Thoracic aorta (tissue), 2 donors: ENCODE measurements around the gene POMT2. TPM values are rescaled to one million over a fixed set of nuclear protein-coding genes. Genes with fewer than 3 reads are reported as not detected.
A peak's percentile ranks its signal among the peaks of the same experiment; 100 is the strongest.

ENCODE experiments used
- ATAC-seq: fragments of 150-250 bp; one replicate; pipeline ENCODE4 v1.8.0; 2017; ENCODE audit warnings: low read depth; ENCODE audit not compliant: insufficient number of reproducible peaks, low FRiP score
- DNase-seq: peaks from one replicate; pipeline ENCODE4 v3.0.0-alpha.2; 2020; ENCODE audit warnings: low spot score
- H3K27ac ChIP-seq, 2 donors: fragments of 200-600 bp; sonication (generic); 1 replicate in 1 of 2; 2 replicates in 1 of 2; pipeline ENCODE4 v1.5.1; 2016; ENCODE audit warnings: mild to moderate bottlenecking in 2 of 2, moderate library complexity in 2 of 2
- H3K27me3 ChIP-seq: fragments of 200-600 bp; sonication (generic); replicated peaks from 2 replicates; pipeline ENCODE4 v1.6.0; 2016; ENCODE audit warnings: mild to moderate bottlenecking; ENCODE audit not compliant: insufficient read depth
- H3K36me3 ChIP-seq: fragments of 200-600 bp; sonication (generic); one replicate; pipeline ENCODE4 v1.5.1; 2016
- H3K4me1 ChIP-seq, 2 donors: fragments of 200-600 bp; sonication (generic); 1 replicate in 1 of 2; 2 replicates in 1 of 2; pipeline versions ENCODE4 v1.5.1 to v1.6.0; 2016; ENCODE audit warnings: low read depth in 2 of 2, mild to moderate bottlenecking in 1 of 2; ENCODE audit not compliant: control insufficient read depth in 1 of 2
- H3K4me3 ChIP-seq: fragments of 200-600 bp; sonication (generic); 2 replicates; pipeline ENCODE4 v1.5.1; 2016; ENCODE audit warnings: mild to moderate bottlenecking
- H3K9me3 ChIP-seq: fragments of 200-600 bp; sonication (generic); 2 replicates; pipeline ENCODE4 v1.5.1; 2016
- CTCF ChIP-seq: fragments of 200-600 bp; sonication (generic); IDR thresholded peaks from one replicate; pipeline ENCODE4 v1.5.1; 2019; ENCODE audit warnings: antibody characterized with exemption
- total RNA-seq, 2 donors: library from RNA; depleted of rRNA; stranded (reverse); fragments of >200 nt; gene quantifications; one replicate each; pipeline versions ENCODE4 v1.1.0 to v1.2.3, GENCODE V29; 2016

The POMT2 gene
- total RNA-seq, 2 donors from 2014 or later: 15.8 to 25.0 TPM

DNA sequence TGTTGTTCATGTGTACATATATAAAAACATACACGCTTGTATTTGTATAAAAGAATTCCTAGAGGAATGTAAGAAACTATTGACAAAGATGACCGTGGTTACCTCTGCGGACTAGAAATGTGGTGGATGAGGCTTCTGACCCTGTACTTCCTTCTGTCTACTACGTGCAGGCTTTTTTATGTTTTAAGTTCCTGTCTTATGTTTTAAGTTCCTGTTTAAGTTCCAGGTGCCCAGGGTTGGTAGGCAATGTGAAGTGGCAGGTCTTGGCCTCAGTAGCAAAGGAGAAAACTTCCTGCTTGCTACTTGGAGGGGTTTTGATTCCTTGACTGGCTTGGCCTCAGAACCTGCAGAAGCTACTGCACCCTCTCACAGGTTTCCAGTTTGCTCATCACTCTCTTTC lies 11.6 kb downstream of the POMT2 start:
- no peak overlapping the region for H3K27ac ChIP-seq
- no peak for DNase-seq
- no peak for TF ChIP-seq CTCF
- H3K9me3 ChIP-seq: no peaks in the 10 kb centered on the region
- H3K4me1 ChIP-seq: peaks cover 5 to 16% of the 10 kb centered on the region in 2 donors
- H3K4me3 ChIP-seq: no peak overlapping the region
- H3K27me3 ChIP-seq: no peaks in the 10 kb centered on the region
- ATAC-seq: no peak
- H3K36me3 ChIP-seq: peaks cover 6% of the 10 kb centered on the region

- Histone ChIP-seq H3K4me1 (peaks cover 5 to 16% of the 10 kb centered on the region in 2 donors), H3K27ac (peak overlapping the region in 1 of 2 donors; percentile 28), H3K9me3 (no peaks in the 10 kb centered on the region), H3K36me3 (peaks cover 6% of the 10 kb centered on the region), H3K27me3 (no peaks in the 10 kb centered on the region), H3K4me3 (no peak overlapping the region)
- no peak for ATAC-seq
- no peak for TF ChIP-seq CTCF
- DNase-seq: no peak
Observed at GRCh38 chr14:77306851-77307496, 13.7 kb downstream of the POMT2 start.

DNA sequence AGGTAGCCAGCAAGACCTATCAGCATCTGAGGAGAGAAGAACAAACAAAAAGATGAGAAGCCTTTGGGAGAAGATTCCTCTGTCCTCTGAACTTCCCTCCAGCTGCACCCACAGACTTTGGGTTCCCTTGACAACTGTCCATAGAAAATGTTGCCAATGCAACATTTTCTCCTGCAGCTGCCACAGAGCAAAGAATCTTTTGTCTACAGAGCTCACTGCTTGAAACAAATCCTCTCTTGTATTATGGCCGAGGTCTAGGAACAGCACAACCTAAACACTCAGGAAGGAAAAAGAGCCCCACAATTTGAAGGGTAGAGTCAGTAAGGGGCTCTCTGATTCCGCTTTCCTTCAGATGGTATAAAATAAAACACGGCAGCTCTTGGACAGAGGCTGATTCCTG lies 14.3 kb downstream of the POMT2 start:
- no peaks in the 10 kb centered on the region for H3K9me3 ChIP-seq
- no peak overlapping the region for H3K27ac ChIP-seq
- H3K4me1 ChIP-seq: peaks cover 5 to 16% of the 10 kb centered on the region in 2 donors
- H3K27me3 ChIP-seq: no peaks in the 10 kb centered on the region
- DNase-seq (no peak), ATAC-seq (no peak)
- no peak overlapping the region for H3K4me3 ChIP-seq
- peaks cover 6% of the 10 kb centered on the region for H3K36me3 ChIP-seq
- no peak for TF ChIP-seq CTCF

- no peak for TF ChIP-seq CTCF
- ATAC-seq: no peak
- H3K4me1 ChIP-seq: peaks cover 5 to 16% of the 10 kb centered on the region in 2 donors
- DNase-seq: no peak
- H3K36me3 ChIP-seq: peaks cover 6% of the 10 kb centered on the region
- no peak overlapping the region for H3K27ac ChIP-seq
- no peak overlapping the region for H3K4me3 ChIP-seq
- no peaks in the 10 kb centered on the region for H3K9me3 ChIP-seq
- H3K27me3 ChIP-seq: no peaks in the 10 kb centered on the region
Observed at GRCh38 chr14:77305696-77306095, 15.0 kb downstream of the POMT2 start.

GRCh38 chr14:77303417-77304156 lies 17.1 kb downstream of the POMT2 start:
- Histone ChIP-seq H3K36me3 (peaks cover 16% of the 10 kb centered on the region), H3K9me3 (no peaks in the 10 kb centered on the region), H3K4me3 (no peak overlapping the region), H3K27ac (no peak overlapping the region), H3K27me3 (no peaks in the 10 kb centered on the region), H3K4me1 (peaks cover 5 to 16% of the 10 kb centered on the region in 2 donors)
- DNase-seq: no peak
- TF ChIP-seq CTCF: no peak
- ATAC-seq: peak; percentile 54
